GM19238 (cell line): ENCODE data around the gene PGR.

ENCODE experiments used
- DNase-seq: peaks from one replicate; pipeline ENCODE4 v3.0.0; 2011; ENCODE audit warnings: low spot score; ENCODE audit not compliant: insufficient read length

PGR gene

GRCh38 chr11:101129203-101129943 lies at the start of gene PGR:
Gene PGR, minus strand, starts transcription at chr11:101129813. Its CDS starts 743 bp downstream, at chr11:101129070.
- no peak for DNase-seq

- DNase-seq, result no peak
Observed at GRCh38 chr11:101176381-101176780, 46.8 kb upstream of the PGR start.

- DNase-seq, result no peak
Observed at GRCh38 chr11:101169944-101170343, 40.3 kb upstream of the PGR start.

DNA sequence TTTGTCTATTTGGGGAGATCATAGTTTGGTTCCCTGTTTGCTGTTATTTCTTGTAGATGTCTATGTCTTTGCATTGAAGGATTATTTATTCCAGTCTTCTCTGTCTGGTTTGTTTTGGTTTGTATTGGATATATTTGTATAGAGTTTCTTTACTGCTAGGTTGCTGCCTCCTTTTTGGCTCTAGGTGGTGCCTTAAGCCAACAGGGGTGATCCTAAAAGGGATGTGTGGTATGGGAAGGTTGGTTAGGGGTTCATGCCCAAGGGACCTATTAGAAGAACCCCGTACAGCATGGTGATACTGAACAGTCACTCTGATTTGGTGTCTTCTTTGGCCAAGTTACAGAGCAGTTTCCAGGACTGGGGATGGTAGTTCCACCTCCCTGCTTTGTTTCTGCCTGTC lies 36.4 kb upstream of the PGR start:
- no peak for DNase-seq

- no peak for DNase-seq
Observed at GRCh38 chr11:101158119-101158518, 28.5 kb upstream of the PGR start.

- DNase-seq, result no peak
Observed at GRCh38 chr11:101138245-101138930, 8.8 kb upstream of the PGR start.

DNA sequence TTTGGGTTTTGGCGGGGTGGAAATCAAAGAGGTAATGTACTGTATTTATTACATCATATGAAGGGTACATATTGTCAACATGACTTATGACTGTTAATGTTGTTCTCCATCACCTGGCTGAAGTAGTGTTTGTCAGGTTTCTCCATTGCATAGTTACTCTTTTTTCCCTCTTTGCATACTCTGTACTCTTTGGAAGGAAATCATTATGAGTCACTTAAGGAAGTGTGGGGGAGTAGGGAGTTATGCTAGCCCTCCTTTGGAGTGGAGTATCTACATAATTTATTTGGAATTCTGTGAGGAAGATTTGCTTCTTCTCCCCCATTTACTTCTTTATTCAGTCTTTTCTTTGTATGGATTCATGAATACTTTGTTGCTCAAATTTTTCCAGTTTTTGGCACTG lies 3.6 kb upstream of the PGR start:
- DNase-seq, result no peak

DNA sequence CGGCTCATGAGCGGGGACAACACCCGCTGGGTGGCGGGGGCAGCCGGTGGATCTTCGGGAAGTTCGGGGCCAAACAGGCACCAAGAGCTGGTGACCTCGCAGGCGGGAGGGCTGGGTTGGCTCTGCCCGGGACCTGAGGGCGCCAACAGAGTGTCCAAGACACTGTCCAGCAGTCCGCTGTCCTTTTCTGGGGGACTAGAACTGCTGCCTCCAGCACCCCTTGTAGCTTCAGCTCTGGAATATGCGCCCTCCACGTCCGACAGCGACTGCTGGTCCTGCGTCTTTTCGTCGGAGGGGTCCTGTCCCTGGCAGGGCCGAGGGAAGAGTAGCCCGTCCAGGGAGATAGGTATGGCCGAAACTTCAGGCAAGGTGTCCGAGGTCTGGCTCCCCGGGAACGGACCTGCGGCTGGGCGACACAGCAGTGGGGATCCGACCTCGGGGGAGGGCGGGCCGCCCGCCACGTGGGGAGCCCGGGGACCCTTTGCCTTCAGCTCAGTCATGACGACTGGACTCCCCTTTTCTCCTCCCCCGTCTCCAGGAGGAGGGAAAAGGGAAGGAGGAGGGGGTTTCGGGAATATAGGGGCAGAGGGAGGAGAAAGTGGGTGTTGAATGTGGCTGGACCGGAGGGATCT lies 926 bp downstream of the PGR start:
- DNase-seq, result no peak

DNA sequence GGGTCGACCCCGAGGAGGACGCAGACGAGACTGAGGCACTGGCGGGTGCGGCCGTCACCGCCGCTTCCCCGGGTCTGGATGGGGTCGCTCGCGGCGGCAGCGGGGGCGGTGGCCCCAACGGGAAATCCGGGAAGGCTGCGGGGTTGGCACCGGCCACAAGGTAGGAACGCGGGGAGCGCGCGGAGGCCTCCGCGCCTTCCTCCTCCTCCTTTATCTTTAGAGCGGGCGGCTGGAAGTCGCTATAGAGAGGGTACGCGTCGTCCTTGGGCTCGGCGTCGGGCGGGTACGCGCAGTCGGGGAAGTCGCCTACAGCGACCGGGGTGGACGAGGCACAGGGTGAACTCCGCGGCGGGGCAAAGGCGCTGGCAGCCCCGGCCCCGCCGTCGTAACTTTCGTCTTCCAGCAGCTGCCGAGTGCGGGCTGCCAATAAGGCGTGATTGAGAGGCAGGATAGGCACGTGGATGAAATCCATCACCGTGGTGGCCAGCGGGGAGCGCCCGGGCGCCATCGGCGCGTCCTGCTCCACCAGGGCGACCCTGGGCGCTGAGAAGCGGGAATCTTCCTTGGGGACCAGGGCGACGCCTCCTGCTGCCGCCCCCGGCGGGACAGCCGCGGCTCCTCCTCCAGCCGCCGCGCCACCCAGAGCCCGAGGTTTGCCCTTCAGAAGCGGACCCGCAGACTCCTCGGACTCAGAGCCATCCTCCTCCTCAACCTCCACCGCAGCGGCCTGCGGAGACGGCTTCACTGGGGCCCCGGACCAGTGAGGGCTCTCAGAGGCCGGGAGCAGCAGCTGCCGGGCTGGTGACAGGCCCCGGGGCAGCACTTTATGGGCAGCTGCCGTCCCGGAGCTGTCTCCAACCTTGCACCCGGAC lies 1.7 kb downstream of the PGR start:
- no peak for DNase-seq

DNA sequence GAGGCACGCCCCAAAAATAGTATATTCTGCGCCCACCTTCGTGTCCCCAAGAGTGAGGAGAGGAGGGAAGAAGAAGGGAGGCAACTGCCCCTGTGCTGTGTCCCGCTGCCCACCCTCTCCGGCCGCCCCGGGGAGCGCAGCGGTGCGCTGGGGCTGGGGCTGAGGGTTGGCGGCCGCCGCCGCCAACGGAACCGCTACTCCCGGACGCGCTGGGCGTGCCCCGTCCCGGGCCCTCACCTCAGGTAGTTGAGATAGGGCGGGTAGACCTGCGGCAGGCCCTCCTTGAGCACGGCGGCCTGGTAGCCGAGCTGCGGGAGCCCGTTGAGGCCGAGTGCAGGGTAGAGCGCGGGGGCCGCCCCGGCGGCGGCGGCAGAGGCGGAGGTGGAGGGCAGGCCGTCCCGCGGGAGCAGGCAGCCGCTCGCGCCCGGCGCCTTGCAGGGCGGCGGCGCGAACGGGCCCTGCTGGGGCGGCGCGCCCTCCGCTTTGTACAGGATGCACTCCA lies 2.4 kb downstream of the PGR start:
- DNase-seq, result no peak

DNA sequence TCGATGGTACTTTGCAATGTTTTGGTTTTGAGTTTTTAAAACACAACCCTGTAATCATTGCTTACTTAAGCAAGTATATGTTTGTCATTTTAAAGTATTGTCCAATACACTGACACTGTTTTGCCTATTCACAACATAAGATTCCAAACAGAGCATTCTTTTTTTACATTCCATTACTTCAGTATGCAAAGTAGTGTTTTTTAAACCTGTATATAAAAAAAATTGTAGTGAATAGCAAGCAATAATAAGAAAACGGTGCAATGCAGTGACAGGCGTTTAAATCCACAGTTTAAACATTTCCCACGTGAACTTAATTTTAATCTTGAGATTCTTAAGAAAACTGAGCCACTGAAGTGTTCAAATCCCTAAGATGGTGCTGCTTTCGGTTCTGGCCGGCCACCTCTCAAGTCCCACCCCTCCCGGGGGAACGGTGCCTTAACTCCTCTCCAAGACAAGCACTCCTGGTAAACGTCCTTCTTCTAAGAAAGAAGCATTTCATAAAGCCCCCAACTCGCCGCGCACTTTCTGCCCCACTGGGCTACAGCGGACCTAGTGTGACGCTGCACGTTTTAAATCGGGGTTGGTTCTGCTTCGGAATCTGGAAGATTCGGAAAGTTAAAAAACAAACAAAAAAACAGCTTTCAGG lies 2.9 kb downstream of the PGR start:
- no peak for DNase-seq

DNA sequence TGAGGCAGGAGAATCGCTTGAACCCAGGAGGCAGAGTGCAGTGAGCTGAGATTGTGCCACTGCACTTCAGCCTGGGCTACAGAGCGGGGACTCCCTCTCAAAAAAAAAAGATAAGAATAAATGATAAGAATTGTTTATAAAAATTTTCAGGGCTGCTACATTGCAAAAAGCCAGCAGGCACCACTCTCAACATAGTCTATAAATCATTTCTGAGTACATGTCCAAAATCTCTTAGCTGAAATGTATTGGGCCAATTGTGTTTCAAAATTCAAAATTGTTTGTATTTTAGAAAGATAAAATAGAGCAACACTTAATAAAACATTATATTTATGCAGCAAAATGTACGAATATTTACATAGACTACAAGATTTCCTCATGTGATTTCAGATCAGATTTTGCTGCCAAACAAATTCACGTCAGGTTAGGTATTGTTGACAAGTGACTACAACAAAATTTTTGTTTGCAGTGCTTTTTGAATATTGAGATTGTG lies 13.9 kb downstream of the PGR start:
- no peak for DNase-seq

- no peak for DNase-seq
Observed at GRCh38 chr11:101113540-101113939, 16.1 kb downstream of the PGR start.

GRCh38 chr11:101104716-101105115 lies 24.9 kb downstream of the PGR start:
- no peak for DNase-seq

GRCh38 chr11:101103433-101103832 lies 26.2 kb downstream of the PGR start:
- no peak for DNase-seq

DNA sequence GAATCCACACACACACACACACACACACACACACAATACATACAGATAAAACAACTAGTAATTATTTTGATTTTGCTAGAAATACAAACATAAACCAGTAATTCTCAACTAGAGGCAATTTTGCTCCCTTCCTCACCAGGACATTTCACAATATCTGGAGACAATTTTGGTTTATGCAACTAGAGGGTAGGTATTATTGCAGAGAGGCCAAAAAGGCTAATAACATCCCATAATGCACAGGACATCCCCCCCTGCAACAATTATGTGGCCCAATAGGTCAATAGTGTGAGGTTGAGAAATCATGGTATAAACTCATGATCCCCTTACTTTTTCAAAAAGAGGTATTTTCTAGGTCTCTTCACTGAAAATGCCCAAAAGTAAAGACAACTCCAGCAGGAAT lies 29.0 kb downstream of the PGR start:
- DNase-seq, result no peak

GRCh38 chr11:101096036-101096704 lies 33.4 kb downstream of the PGR start:
- DNase-seq, result no peak

DNA sequence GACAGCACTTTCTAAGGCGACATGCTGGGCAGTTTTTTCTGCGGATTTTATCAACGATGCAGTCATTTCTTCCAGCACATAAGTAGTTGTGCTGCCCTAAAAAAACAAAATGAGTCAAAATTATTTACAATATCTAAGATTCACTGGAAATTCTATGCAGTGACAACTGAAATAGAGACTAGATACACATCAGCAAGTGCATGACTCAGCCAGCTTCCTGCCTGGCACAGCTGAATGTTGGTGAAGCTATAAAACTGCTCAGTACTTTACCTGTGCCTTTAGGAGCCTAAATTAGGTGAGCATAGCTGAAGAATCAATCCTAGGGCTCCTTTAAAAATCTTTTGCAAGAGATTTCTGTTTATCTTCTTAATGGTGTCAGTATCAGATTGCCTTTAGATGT lies 37.8 kb downstream of the PGR start:
- no peak for DNase-seq

- no peak for DNase-seq
Observed at GRCh38 chr11:101090679-101091270, 38.8 kb downstream of the PGR start.

- DNase-seq, result no peak
Observed at GRCh38 chr11:101083335-101083734, 46.3 kb downstream of the PGR start.
